ENCODE measurements around the gene HRH2.

DNA sequence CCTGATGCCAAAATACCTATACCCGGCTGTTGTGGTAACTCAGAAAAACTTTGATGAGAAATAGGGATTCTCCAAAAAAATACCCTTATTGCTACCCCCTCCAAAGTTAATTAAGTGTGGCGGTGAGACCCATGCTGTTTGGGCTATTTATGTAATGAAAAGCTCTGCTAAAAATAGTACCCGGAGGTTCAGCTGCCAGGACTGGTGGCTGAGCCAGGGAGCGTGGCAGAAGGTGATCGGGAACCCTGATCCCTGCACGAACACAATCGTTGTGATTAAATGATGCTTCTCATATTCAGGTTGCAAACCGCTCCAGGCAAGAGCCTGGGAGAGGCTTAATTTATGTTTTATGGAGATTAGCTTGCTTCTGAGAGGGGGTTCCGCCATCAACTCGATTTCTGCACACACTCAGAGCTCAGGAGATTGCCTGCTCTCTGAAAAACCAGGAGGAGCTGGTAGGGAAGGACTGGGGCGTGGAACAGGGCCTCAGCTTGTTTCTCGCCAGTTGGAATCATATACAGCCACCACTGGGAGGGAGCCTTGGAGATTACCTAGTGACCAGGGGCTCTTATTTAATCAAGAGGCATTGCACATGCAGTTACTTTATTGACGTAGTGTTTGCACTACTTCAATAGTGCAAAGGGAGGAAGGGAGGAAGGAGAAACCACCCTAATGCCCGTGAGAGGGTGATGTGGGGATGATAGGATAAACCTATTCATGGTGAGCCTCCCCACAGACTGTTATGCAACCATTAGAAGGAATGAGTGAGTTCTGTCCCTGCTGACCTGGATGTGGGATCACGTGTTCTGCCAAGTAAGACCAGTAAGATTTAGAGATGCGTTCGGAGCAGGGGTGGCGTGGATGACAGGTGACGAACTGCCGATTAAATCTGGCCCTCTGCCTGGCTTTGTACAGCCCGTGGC is 23.4 kb downstream of the HRH2 start:
- TF ChIP-seq CTCF (IDR thresholded peaks at IDR 0.05) (no peak), POLR2A (IDR thresholded peaks at IDR 0.05) (no peak)

All from body of pancreas (tissue), 4 donors.